Fibroblast of pulmonary artery (primary cell): ENCODE results near the gene TMEM107.

Experiments used
- DNase-seq: peaks from one replicate; pipeline ENCODE4 v3.0.0-alpha.2; 2010; ENCODE audit warnings: low read depth
- H3K4me3 ChIP-seq: replicated peaks from 2 replicates; pipeline ENCODE4 v1.5.1; 2011; ENCODE audit warnings: low read depth, mild to moderate bottlenecking, control low read depth, low read length, moderate library complexity
- CTCF ChIP-seq: IDR thresholded peaks from 2 replicates; pipeline ENCODE4 v1.5.1; 2011; ENCODE audit warnings: mild to moderate bottlenecking, control low read depth, low read length, inconsistent platforms; ENCODE audit errors: missing control alignments

TMEM107 gene

DNA sequence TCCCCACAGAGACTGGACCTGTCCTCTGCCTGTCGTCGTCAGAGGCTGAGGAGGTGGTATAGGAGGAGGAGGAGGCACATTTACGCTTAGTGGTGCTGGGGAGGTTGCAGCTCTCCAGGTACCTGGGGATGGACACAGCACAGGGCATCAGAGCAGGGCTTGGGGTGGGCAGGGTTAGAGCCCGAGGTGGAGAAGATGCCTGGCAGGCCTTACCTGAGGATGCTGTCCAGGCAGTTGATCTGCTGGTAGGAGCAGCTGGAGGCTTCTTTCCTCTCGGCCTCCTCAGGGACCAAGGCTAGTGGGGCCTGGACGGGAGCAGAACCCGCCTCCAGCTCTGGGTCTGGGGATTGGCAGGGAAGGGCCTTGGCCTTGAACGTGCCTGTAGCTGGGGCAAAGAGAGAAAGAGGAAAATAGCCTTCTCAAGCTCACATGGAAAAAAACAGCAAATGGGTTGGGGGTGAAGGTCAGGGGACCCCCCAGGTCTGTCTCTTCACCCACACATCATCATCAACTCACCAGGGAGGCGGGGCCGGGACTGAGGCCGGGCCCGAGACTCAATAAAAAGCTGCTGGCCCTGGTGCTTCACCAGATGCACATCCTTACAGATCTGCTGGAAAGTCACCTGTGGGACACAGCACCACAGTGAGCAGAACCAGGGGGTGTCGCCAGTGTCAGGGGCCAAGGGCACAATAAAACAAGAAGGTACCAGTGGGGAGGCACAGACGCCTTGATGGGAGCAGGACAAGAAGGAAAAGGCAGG lies 29.6 kb downstream of the TMEM107 start:
- no peak overlapping the region for H3K4me3 ChIP-seq
- DNase-seq, result no peak
- TF ChIP-seq CTCF, result no peak

DNA sequence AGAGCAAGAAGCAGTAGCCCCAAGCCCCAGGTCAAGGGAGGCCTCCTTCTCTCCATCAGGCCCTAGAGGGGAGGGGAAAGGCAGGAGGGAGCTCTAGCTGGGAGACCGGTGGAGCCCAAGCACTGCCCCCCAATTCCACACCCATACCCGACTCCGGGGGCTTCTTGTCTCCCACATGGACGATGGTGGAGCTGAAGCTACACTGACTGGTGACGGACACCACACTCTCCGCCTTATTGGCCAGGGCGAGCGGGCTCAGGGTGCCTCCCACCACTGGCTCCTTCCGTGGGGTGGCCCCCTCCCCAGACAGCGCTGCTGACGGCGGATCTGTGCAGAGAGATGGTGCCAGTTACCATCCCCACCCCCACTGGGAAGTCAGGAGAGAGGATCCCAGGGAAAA lies 30.4 kb downstream of the TMEM107 start:
- no peak for DNase-seq
- no peak overlapping the region for H3K4me3 ChIP-seq
- TF ChIP-seq CTCF, result no peak

- DNase-seq, result no peak
- no peak for TF ChIP-seq CTCF
- no peak overlapping the region for H3K4me3 ChIP-seq
Observed at GRCh38 chr17:8144401-8145231, 31.6 kb downstream of the TMEM107 start.

GRCh38 chr17:8143581-8144400 lies 32.4 kb downstream of the TMEM107 start:
- no peak for DNase-seq
- no peak overlapping the region for H3K4me3 ChIP-seq
- no peak for TF ChIP-seq CTCF

DNA sequence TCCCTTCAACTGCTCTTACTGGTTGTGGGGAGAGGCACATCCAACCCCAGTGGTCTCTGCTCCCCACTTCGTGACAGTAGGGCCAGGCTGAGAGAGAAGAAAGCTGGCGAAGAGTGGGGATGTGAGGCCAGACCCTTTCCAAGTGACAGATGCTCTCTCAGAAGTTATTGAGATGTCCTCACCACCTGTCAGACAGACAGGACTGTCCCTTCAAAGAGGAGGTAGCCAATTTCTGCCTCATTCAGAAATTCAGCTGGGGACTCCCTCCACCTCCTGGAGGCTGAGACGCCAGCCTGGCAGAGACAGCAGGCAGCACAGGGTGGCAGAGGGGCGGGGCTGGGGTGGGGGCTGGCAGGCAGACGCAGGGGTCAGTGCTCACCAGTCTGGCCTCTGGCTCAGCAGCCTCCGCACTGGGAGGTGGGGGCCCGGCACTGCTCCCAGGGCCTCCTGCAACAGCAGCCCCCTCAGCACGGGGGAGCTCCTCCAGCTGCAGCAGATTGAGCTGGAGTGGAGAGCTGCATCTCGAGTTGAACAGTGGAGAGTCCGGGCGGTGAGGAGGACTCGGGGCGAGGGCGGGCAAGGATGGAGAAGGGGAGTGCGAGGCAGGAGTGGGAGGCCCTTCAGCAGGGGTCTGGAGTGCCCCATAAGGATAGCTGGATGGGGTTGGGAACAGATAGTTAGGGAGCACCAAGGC lies 33.1 kb downstream of the TMEM107 start:
- no peak for TF ChIP-seq CTCF
- H3K4me3 ChIP-seq, result no peak overlapping the region
- DNase-seq, result no peak

- DNase-seq, result no peak
- no peak for TF ChIP-seq CTCF
- H3K4me3 ChIP-seq, result no peak overlapping the region
Observed at GRCh38 chr17:8142158-8142886, 33.9 kb downstream of the TMEM107 start.
